WTC11 (cell line): ENCODE data around the gene MBNL1. TPM values are rescaled to one million over a fixed set of nuclear protein-coding genes. Genes with fewer than 3 reads are reported as not detected.

ENCODE experiments used
- ATAC-seq: fragments of 200-7000 bp; cut with Tn5 transposase; 2 replicates; pipeline ENCODE4 v1.10.0; 2021; ENCODE audit warnings: mild to moderate bottlenecking, moderate library complexity
- CTCF ChIA-PET: fragments of 300-600 bp; sonication (Branson Sonifier 250); formaldehyde crosslinking; loops from one replicate; lab custom pipeline; 2021; ENCODE audit warnings: antibody characterized with exemption; lab: Charles Lee
- POLR2A ChIA-PET: fragments of 350-600 bp; sonication (Branson Sonifier 250); formaldehyde crosslinking; loops from one replicate; lab custom pipeline; 2021; ENCODE audit warnings: antibody characterized with exemption; lab: Charles Lee
- DNase-seq: peaks from one replicate; pipeline ENCODE4 v3.0.0; 2021; ENCODE audit warnings: low spot score
- H3K27ac Mint-ChIP-seq: 2 replicates; pipeline ENCODE4 v1.8.0; 2021; ENCODE audit warnings: mixed read lengths
- H3K27me3 Mint-ChIP-seq: 2 replicates; pipeline ENCODE4 v1.8.0; 2021; ENCODE audit warnings: low read depth, mild to moderate bottlenecking, moderate library complexity, mixed read lengths
- H3K36me3 Mint-ChIP-seq: 2 replicates; pipeline ENCODE4 v1.8.0; 2021; ENCODE audit warnings: mixed read lengths
- H3K4me1 Mint-ChIP-seq: 2 replicates; pipeline ENCODE4 v1.8.0; 2022; ENCODE audit warnings: mixed read lengths
- H3K4me3 Mint-ChIP-seq: 2 replicates; pipeline ENCODE4 v1.8.0; 2021; ENCODE audit warnings: mild to moderate bottlenecking, moderate library complexity, mixed read lengths
- H3K9me3 Mint-ChIP-seq: 2 replicates; pipeline ENCODE4 v1.8.0; 2021; ENCODE audit warnings: mixed read lengths
- ELF4 ChIP-seq: sonication (generic); formaldehyde crosslinking; IDR thresholded peaks from 2 replicates; pipeline ENCODE4 v1.8.1; 2022; ENCODE audit warnings: low read depth, mild to moderate bottlenecking, moderate library complexity, missing genetic modification reagents
- ESRRA ChIP-seq: sonication (generic); formaldehyde crosslinking; IDR thresholded peaks from 2 replicates; pipeline ENCODE4 v1.8.1; 2022; ENCODE audit warnings: mild to moderate bottlenecking, missing genetic modification reagents, borderline replicate concordance
- IRF2 ChIP-seq: sonication (generic); formaldehyde crosslinking; IDR thresholded peaks from 2 replicates; pipeline ENCODE4 v1.8.0; 2022; ENCODE audit warnings: low read depth, missing genetic modification reagents, borderline replicate concordance
- JUN ChIP-seq: sonication (generic); formaldehyde crosslinking; IDR thresholded peaks from 2 replicates; pipeline ENCODE4 v1.8.0; 2023; ENCODE audit warnings: mild to moderate bottlenecking, missing genetic modification reagents
- MYBL2 ChIP-seq: sonication (generic); formaldehyde crosslinking; IDR thresholded peaks from 2 replicates; pipeline ENCODE4 v1.8.1; 2023; ENCODE audit warnings: mild to moderate bottlenecking, moderate library complexity, missing genetic modification reagents
- OVOL2 ChIP-seq: fragments of 250-450 bp; sonication (Bioruptor Pico); IDR thresholded peaks from 2 replicates; pipeline ENCODE4 v1.9.0; 2021; ENCODE audit warnings: mild to moderate bottlenecking, borderline replicate concordance
- SMAD3 ChIP-seq: sonication (generic); formaldehyde crosslinking; IDR thresholded peaks from 2 replicates; pipeline ENCODE4 v1.8.0; 2022; ENCODE audit warnings: missing genetic modification reagents, mild to moderate bottlenecking, borderline replicate concordance
- TP53 ChIP-seq: sonication (generic); formaldehyde crosslinking; IDR thresholded peaks from 2 replicates; pipeline ENCODE4 v1.8.1; 2023; ENCODE audit warnings: mild to moderate bottlenecking, missing genetic modification reagents
- ZNF263 ChIP-seq: sonication (generic); formaldehyde crosslinking; IDR thresholded peaks from 2 replicates; pipeline ENCODE4 v1.8.1; 2022; ENCODE audit warnings: low read depth, mild to moderate bottlenecking, moderate library complexity, missing genetic modification reagents
- ZNF317 ChIP-seq: sonication (generic); formaldehyde crosslinking; IDR thresholded peaks from 2 replicates; pipeline ENCODE4 v1.8.1; 2023; ENCODE audit warnings: low read depth, mild to moderate bottlenecking, moderate library complexity, missing genetic modification reagents, borderline replicate concordance
- ZNF416 ChIP-seq: fragments of 250-450 bp; sonication (Bioruptor Pico); IDR thresholded peaks from 2 replicates; pipeline ENCODE4 v1.9.0; 2021; ENCODE audit warnings: mild to moderate bottlenecking, inconsistent platforms
- ZNF671 ChIP-seq: fragments of 250-450 bp; sonication (Bioruptor Pico); IDR thresholded peaks from 2 replicates; pipeline ENCODE4 v1.8.0; 2021; ENCODE audit warnings: mild to moderate bottlenecking
- total RNA-seq: library from RNA; stranded (reverse); gene quantifications from 3 replicates; pipeline ENCODE4 v1.2.3, GENCODE V29; 2021
- TF ChIP-seq, protein P1 (sequence below): sonication (generic); formaldehyde crosslinking; IDR thresholded peaks from 2 replicates; pipeline ENCODE4 v1.8.0; 2023; ENCODE audit warnings: missing genetic modification reagents, mild to moderate bottlenecking, borderline replicate concordance
- TF ChIP-seq, protein P2 (sequence below): sonication (generic); formaldehyde crosslinking; IDR thresholded peaks from 2 replicates; pipeline ENCODE4 v1.8.1; 2023; ENCODE audit warnings: mild to moderate bottlenecking, missing genetic modification reagents
- TF ChIP-seq, protein P3 (sequence below): sonication (generic); formaldehyde crosslinking; conservative IDR thresholded peaks from 2 replicates; pipeline ENCODE4 v1.8.1; 2022; ENCODE audit warnings: mild to moderate bottlenecking, missing genetic modification reagents
- TF ChIP-seq, protein P4 (sequence below): fragments of 250-450 bp; sonication (Bioruptor Pico); IDR thresholded peaks from 2 replicates; pipeline ENCODE4 v1.8.0; 2021; ENCODE audit warnings: mild to moderate bottlenecking
- TF ChIP-seq, protein P5 (sequence below): fragments of 250-450 bp; sonication (Bioruptor Pico); IDR thresholded peaks from 2 replicates; pipeline ENCODE4 v1.9.0; 2021; ENCODE audit warnings: mild to moderate bottlenecking
- TF ChIP-seq, protein P6 (sequence below): fragments of 250-450 bp; sonication (Bioruptor Pico); conservative IDR thresholded peaks from 2 replicates; pipeline ENCODE4 v1.9.0; 2021; ENCODE audit warnings: mild to moderate bottlenecking
- TF ChIP-seq, protein P7 (sequence below): fragments of 200-600 bp; IDR thresholded peaks from 2 replicates; pipeline ENCODE4 v1.8.0; 2022; ENCODE audit warnings: antibody characterized with exemption

The MBNL1 gene
- total RNA-seq, 1 experiment from 2014 or later: 20.4 TPM

DNA sequence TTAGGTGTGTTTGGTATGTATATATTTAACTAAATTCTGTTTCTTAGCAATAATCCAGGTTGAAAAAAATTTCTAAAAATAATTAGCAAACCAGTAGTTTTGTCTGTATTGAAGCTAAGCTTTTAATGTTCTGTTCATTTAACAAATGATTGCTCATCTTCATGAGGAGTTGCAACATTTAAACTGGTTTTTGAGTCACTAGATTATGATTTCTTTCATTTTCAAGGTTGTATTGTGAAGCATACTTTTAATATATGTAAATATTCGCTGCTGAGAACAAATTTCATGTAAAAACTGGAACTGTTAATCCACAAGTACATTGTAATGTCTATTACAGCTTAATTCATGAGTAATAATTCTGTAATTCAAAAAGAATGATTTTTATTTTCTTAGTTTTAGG, 192.7 kb downstream of the MBNL1 start (continued):
- TF ChIP-seq, protein P1, sequence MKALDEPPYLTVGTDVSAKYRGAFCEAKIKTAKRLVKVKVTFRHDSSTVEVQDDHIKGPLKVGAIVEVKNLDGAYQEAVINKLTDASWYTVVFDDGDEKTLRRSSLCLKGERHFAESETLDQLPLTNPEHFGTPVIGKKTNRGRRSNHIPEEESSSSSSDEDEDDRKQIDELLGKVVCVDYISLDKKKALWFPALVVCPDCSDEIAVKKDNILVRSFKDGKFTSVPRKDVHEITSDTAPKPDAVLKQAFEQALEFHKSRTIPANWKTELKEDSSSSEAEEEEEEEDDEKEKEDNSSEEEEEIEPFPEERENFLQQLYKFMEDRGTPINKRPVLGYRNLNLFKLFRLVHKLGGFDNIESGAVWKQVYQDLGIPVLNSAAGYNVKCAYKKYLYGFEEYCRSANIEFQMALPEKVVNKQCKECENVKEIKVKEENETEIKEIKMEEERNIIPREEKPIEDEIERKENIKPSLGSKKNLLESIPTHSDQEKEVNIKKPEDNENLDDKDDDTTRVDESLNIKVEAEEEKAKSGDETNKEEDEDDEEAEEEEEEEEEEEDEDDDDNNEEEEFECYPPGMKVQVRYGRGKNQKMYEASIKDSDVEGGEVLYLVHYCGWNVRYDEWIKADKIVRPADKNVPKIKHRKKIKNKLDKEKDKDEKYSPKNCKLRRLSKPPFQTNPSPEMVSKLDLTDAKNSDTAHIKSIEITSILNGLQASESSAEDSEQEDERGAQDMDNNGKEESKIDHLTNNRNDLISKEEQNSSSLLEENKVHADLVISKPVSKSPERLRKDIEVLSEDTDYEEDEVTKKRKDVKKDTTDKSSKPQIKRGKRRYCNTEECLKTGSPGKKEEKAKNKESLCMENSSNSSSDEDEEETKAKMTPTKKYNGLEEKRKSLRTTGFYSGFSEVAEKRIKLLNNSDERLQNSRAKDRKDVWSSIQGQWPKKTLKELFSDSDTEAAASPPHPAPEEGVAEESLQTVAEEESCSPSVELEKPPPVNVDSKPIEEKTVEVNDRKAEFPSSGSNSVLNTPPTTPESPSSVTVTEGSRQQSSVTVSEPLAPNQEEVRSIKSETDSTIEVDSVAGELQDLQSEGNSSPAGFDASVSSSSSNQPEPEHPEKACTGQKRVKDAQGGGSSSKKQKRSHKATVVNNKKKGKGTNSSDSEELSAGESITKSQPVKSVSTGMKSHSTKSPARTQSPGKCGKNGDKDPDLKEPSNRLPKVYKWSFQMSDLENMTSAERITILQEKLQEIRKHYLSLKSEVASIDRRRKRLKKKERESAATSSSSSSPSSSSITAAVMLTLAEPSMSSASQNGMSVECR (CRISPR knock-in tag): no peak
- TF ChIP-seq JUN (CRISPR knock-in tag) (no peak), ZNF416 (CRISPR knock-in tag) (no peak), ESRRA (CRISPR knock-in tag) (no peak), MYBL2 (CRISPR knock-in tag) (no peak), ELF4 (no peak)
- TF ChIP-seq, protein P2, sequence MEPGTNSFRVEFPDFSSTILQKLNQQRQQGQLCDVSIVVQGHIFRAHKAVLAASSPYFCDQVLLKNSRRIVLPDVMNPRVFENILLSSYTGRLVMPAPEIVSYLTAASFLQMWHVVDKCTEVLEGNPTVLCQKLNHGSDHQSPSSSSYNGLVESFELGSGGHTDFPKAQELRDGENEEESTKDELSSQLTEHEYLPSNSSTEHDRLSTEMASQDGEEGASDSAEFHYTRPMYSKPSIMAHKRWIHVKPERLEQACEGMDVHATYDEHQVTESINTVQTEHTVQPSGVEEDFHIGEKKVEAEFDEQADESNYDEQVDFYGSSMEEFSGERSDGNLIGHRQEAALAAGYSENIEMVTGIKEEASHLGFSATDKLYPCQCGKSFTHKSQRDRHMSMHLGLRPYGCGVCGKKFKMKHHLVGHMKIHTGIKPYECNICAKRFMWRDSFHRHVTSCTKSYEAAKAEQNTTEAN (CRISPR knock-in tag): no peak
- TF ChIP-seq, protein P3, sequence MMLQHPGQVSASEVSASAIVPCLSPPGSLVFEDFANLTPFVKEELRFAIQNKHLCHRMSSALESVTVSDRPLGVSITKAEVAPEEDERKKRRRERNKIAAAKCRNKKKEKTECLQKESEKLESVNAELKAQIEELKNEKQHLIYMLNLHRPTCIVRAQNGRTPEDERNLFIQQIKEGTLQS (CRISPR knock-in tag): no peak
- TF ChIP-seq, protein P4, sequence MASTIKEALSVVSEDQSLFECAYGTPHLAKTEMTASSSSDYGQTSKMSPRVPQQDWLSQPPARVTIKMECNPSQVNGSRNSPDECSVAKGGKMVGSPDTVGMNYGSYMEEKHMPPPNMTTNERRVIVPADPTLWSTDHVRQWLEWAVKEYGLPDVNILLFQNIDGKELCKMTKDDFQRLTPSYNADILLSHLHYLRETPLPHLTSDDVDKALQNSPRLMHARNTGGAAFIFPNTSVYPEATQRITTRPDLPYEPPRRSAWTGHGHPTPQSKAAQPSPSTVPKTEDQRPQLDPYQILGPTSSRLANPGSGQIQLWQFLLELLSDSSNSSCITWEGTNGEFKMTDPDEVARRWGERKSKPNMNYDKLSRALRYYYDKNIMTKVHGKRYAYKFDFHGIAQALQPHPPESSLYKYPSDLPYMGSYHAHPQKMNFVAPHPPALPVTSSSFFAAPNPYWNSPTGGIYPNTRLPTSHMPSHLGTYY (CRISPR knock-in tag): no peak
- TF ChIP-seq, protein P5, sequence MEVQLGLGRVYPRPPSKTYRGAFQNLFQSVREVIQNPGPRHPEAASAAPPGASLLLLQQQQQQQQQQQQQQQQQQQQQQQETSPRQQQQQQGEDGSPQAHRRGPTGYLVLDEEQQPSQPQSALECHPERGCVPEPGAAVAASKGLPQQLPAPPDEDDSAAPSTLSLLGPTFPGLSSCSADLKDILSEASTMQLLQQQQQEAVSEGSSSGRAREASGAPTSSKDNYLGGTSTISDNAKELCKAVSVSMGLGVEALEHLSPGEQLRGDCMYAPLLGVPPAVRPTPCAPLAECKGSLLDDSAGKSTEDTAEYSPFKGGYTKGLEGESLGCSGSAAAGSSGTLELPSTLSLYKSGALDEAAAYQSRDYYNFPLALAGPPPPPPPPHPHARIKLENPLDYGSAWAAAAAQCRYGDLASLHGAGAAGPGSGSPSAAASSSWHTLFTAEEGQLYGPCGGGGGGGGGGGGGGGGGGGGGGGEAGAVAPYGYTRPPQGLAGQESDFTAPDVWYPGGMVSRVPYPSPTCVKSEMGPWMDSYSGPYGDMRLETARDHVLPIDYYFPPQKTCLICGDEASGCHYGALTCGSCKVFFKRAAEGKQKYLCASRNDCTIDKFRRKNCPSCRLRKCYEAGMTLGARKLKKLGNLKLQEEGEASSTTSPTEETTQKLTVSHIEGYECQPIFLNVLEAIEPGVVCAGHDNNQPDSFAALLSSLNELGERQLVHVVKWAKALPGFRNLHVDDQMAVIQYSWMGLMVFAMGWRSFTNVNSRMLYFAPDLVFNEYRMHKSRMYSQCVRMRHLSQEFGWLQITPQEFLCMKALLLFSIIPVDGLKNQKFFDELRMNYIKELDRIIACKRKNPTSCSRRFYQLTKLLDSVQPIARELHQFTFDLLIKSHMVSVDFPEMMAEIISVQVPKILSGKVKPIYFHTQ (CRISPR knock-in tag): no peak

DNA sequence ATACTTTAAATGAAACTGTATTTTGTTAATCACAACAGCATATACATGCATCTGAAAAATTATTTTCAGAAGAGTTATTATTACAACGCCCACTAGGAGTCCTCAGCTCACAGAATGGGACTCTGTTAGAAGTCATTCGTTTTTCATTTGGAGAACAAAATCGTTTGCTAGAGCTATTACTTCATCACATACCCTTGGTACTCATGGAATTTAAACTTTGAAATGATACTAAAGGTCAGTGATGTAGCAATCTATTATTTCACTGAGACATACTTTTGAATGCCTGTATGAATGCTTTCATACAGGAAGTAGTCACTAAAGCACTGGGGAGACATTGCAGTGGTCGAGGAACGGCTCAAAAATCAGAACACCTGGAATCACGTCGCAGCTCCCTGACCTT, 198.1 kb downstream of the MBNL1 start:
- TF ChIP-seq TP53 (CRISPR knock-in tag): no peak
- TF ChIP-seq SMAD3 (CRISPR knock-in tag): no peak
- TF ChIP-seq ZNF317 (CRISPR knock-in tag): no peak
- TF ChIP-seq IRF2 (CRISPR knock-in tag): no peak
- TF ChIP-seq OVOL2: no peak
- TF ChIP-seq, protein P6, sequence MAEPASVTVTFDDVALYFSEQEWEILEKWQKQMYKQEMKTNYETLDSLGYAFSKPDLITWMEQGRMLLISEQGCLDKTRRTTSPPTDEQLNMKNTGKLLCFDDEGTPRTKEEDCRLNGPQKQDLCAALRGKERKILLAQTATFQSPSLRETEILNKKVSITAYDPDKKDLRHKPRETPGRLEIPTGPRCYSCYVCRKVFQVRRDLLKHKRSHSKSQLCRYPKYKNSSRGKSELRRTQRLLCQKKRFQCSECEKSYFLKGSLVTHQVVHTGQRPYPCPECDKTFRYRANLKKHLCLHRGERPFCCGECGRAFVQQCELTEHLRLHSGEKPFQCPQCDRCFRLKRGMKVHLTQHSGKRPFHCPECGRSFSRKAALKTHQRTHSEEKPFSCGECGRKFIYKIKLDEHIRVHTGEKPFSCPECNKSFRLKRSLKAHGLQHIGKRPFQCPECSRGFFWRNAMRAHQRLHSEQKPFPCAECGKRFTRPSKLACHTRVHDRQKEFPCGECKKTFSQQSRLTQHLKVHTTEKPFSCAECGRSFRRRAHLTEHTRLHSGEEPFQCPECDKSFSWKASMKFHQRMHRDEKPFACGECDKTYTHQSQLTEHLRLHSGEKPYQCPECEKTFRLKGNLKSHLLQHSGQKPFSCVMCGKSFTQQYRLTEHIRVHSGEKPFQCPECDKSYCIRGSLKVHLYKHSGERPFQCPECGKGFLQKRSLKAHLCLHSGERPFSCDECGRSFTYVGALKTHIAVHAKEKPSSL: no peak
- TF ChIP-seq, protein P7, sequence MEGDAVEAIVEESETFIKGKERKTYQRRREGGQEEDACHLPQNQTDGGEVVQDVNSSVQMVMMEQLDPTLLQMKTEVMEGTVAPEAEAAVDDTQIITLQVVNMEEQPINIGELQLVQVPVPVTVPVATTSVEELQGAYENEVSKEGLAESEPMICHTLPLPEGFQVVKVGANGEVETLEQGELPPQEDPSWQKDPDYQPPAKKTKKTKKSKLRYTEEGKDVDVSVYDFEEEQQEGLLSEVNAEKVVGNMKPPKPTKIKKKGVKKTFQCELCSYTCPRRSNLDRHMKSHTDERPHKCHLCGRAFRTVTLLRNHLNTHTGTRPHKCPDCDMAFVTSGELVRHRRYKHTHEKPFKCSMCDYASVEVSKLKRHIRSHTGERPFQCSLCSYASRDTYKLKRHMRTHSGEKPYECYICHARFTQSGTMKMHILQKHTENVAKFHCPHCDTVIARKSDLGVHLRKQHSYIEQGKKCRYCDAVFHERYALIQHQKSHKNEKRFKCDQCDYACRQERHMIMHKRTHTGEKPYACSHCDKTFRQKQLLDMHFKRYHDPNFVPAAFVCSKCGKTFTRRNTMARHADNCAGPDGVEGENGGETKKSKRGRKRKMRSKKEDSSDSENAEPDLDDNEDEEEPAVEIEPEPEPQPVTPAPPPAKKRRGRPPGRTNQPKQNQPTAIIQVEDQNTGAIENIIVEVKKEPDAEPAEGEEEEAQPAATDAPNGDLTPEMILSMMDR: no peak
- TF ChIP-seq JUN (CRISPR knock-in tag): no peak
- TF ChIP-seq ZNF671 (CRISPR knock-in tag): no peak
- TF ChIP-seq, protein P4 (CRISPR knock-in tag): no peak
- TF ChIP-seq ZNF263 (CRISPR knock-in tag): no peak
- ChIA-PET POLR2A (no interaction called here), CTCF (interaction anchor here (0.7 to 1.5 kb wide), 8 partner anchors 57 to 394 kb away, joined by 3 to 7 read pairs (median 4); no protein-coding TSS in a partner anchor)
- Mint-ChIP-seq H3K9me3 (no peaks in the 10 kb centered on the region), H3K36me3 (no peaks in the 10 kb centered on the region), H3K4me3 (no peak overlapping the region), H3K4me1 (peaks cover 5% of the 10 kb centered on the region), H3K27ac (no peak overlapping the region; the same call in 1 of the 2 replicates), H3K27me3 (no peaks in the 10 kb centered on the region)
- no peak for DNase-seq
- peak; percentile 32; the same call in 1 of the 2 replicates for ATAC-seq
